Transverse colon (tissue), 4 donors: ENCODE results near the gene ZNF775.

ENCODE experiments used
- CTCF ChIP-seq, 5 experiments: fragments of 200-600 bp in 3 of 5; fragments of 450-650 bp in 2 of 5; sonication (generic) in 3 of 5; IDR thresholded peaks; 1 replicate in 2 of 5; 2 replicates in 3 of 5; pipeline ENCODE4 v1.5.1; 2016 to 2017; ENCODE audit warnings: antibody characterized with exemption in 5 of 5, inconsistent platforms in 3 of 5, mild to moderate bottlenecking in 2 of 5, moderate library complexity in 1 of 5
- EP300 ChIP-seq: sonication (generic); formaldehyde crosslinking; IDR thresholded peaks from one replicate; pipeline ENCODE4 v1.6.1; 2017; ENCODE audit warnings: antibody characterized with exemption, low read depth
- POLR2A ChIP-seq: fragments of 450-650 bp; IDR thresholded peaks from one replicate; pipeline ENCODE4 v1.6.1; 2016; ENCODE audit warnings: antibody characterized with exemption, mild to moderate bottlenecking, moderate library complexity
- POLR2AphosphoS5 ChIP-seq, 3 donors: sonication (generic); formaldehyde crosslinking; IDR thresholded peaks; one replicate each; pipeline ENCODE4 v1.6.1; 2016; ENCODE audit warnings: antibody characterized with exemption in 3 of 3

- TF ChIP-seq CTCF (IDR thresholded peaks at IDR 0.05) (no peak), POLR2AphosphoS5 (IDR thresholded peaks at IDR 0.05) (no peak), POLR2A (no peak), EP300 (no peak)
Measured at GRCh38 chr7:150358988-150359621, 20.0 kb upstream of the ZNF775 start.
